WTC11 (cell line): ENCODE measurements around the gene ADGRA1. TPM values are rescaled to one million over a fixed set of nuclear protein-coding genes. Genes with fewer than 3 reads are reported as not detected.

ENCODE experiments used
- ATAC-seq: fragments of 200-7000 bp; cut with Tn5 transposase; 2 replicates; pipeline ENCODE4 v1.10.0; 2021; ENCODE audit warnings: mild to moderate bottlenecking, moderate library complexity
- CTCF ChIA-PET: fragments of 300-600 bp; sonication (Branson Sonifier 250); formaldehyde crosslinking; loops from one replicate; lab custom pipeline; 2021; ENCODE audit warnings: antibody characterized with exemption; lab: Charles Lee
- POLR2A ChIA-PET: fragments of 350-600 bp; sonication (Branson Sonifier 250); formaldehyde crosslinking; loops from one replicate; lab custom pipeline; 2021; ENCODE audit warnings: antibody characterized with exemption; lab: Charles Lee
- DNase-seq: peaks from one replicate; pipeline ENCODE4 v3.0.0; 2021; ENCODE audit warnings: low spot score
- H3K27ac Mint-ChIP-seq: 2 replicates; pipeline ENCODE4 v1.8.0; 2021; ENCODE audit warnings: mixed read lengths
- H3K27me3 Mint-ChIP-seq: 2 replicates; pipeline ENCODE4 v1.8.0; 2021; ENCODE audit warnings: low read depth, mild to moderate bottlenecking, moderate library complexity, mixed read lengths
- H3K36me3 Mint-ChIP-seq: 2 replicates; pipeline ENCODE4 v1.8.0; 2021; ENCODE audit warnings: mixed read lengths
- H3K4me1 Mint-ChIP-seq: 2 replicates; pipeline ENCODE4 v1.8.0; 2022; ENCODE audit warnings: mixed read lengths
- H3K4me3 Mint-ChIP-seq: 2 replicates; pipeline ENCODE4 v1.8.0; 2021; ENCODE audit warnings: mild to moderate bottlenecking, moderate library complexity, mixed read lengths
- H3K9me3 Mint-ChIP-seq: 2 replicates; pipeline ENCODE4 v1.8.0; 2021; ENCODE audit warnings: mixed read lengths
- ATF3 ChIP-seq: sonication (generic); formaldehyde crosslinking; conservative IDR thresholded peaks from 2 replicates; pipeline ENCODE4 v1.8.1; 2022; ENCODE audit warnings: mild to moderate bottlenecking, missing genetic modification reagents
- CREB1 ChIP-seq: sonication (generic); formaldehyde crosslinking; IDR thresholded peaks from 2 replicates; pipeline ENCODE4 v1.8.0; 2023; ENCODE audit warnings: mild to moderate bottlenecking, missing genetic modification reagents
- CREM ChIP-seq: sonication (generic); formaldehyde crosslinking; IDR thresholded peaks from 2 replicates; pipeline ENCODE4 v1.8.1; 2022; ENCODE audit warnings: mild to moderate bottlenecking, missing genetic modification reagents, moderate library complexity
- E2F1 ChIP-seq: sonication (generic); formaldehyde crosslinking; IDR thresholded peaks from 2 replicates; pipeline ENCODE4 v1.8.0; 2022; ENCODE audit warnings: mild to moderate bottlenecking, missing genetic modification reagents
- E2F5 ChIP-seq: sonication (generic); formaldehyde crosslinking; IDR thresholded peaks from 2 replicates; pipeline ENCODE4 v1.8.1; 2022; ENCODE audit warnings: mild to moderate bottlenecking, moderate library complexity, missing genetic modification reagents
- ETV6 ChIP-seq: sonication (generic); formaldehyde crosslinking; IDR thresholded peaks from 2 replicates; pipeline ENCODE4 v1.8.1; 2022; ENCODE audit warnings: mild to moderate bottlenecking, missing genetic modification reagents
- FOXJ3 ChIP-seq: sonication (generic); formaldehyde crosslinking; IDR thresholded peaks from 2 replicates; pipeline ENCODE4 v1.9.0; 2021; ENCODE audit warnings: missing genetic modification reagents, mild to moderate bottlenecking, borderline replicate concordance
- FOXK1 ChIP-seq: sonication (generic); formaldehyde crosslinking; IDR thresholded peaks from 2 replicates; pipeline ENCODE4 v1.8.0; 2022; ENCODE audit warnings: mild to moderate bottlenecking, moderate library complexity, missing genetic modification reagents
- NR1H2 ChIP-seq: sonication (generic); formaldehyde crosslinking; IDR thresholded peaks from 2 replicates; pipeline ENCODE4 v1.9.0; 2021; ENCODE audit warnings: mild to moderate bottlenecking, moderate library complexity, missing genetic modification reagents
- RELA ChIP-seq: sonication (generic); formaldehyde crosslinking; IDR thresholded peaks from 2 replicates; pipeline ENCODE4 v1.8.1; 2022; ENCODE audit warnings: missing genetic modification reagents, mild to moderate bottlenecking, borderline replicate concordance
- SMAD4 ChIP-seq: sonication (generic); formaldehyde crosslinking; IDR thresholded peaks from 2 replicates; pipeline ENCODE4 v1.8.0; 2022; ENCODE audit warnings: mild to moderate bottlenecking, missing genetic modification reagents
- SOX15 ChIP-seq: fragments of 250-450 bp; sonication (Bioruptor Pico); IDR thresholded peaks from 2 replicates; pipeline ENCODE4 v1.9.0; 2021; ENCODE audit warnings: mild to moderate bottlenecking
- SP1 ChIP-seq: sonication (generic); formaldehyde crosslinking; conservative IDR thresholded peaks from 2 replicates; pipeline ENCODE4 v1.8.1; 2022; ENCODE audit warnings: missing genetic modification reagents
- USF2 ChIP-seq: sonication (generic); formaldehyde crosslinking; IDR thresholded peaks from 2 replicates; pipeline ENCODE4 v1.8.1; 2023; ENCODE audit warnings: mild to moderate bottlenecking, missing genetic modification reagents, moderate library complexity
- ZBTB43 ChIP-seq: sonication (generic); formaldehyde crosslinking; IDR thresholded peaks from 2 replicates; pipeline ENCODE4 v1.8.1; 2023; ENCODE audit warnings: mild to moderate bottlenecking, missing genetic modification reagents
- ZNF121 ChIP-seq: sonication (generic); formaldehyde crosslinking; IDR thresholded peaks from 2 replicates; pipeline ENCODE4 v1.8.0; 2023; ENCODE audit warnings: missing genetic modification reagents
- ZNF138 ChIP-seq: sonication (generic); formaldehyde crosslinking; conservative IDR thresholded peaks from 2 replicates; pipeline ENCODE4 v1.8.1; 2022; ENCODE audit warnings: mild to moderate bottlenecking, moderate library complexity, missing genetic modification reagents
- ZNF532 ChIP-seq: fragments of 250-450 bp; sonication (Bioruptor Pico); IDR thresholded peaks from 2 replicates; pipeline ENCODE4 v1.9.0; 2021; ENCODE audit warnings: mild to moderate bottlenecking, borderline replicate concordance
- ZNF671 ChIP-seq: fragments of 250-450 bp; sonication (Bioruptor Pico); IDR thresholded peaks from 2 replicates; pipeline ENCODE4 v1.8.0; 2021; ENCODE audit warnings: mild to moderate bottlenecking
- total RNA-seq: library from RNA; stranded (reverse); gene quantifications from 3 replicates; pipeline ENCODE4 v1.2.3, GENCODE V29; 2021

The ADGRA1 gene
- total RNA-seq, 1 experiment from 2014 or later: 0.20 TPM

GRCh38 chr10:133048266-133048665 lies 39.5 kb upstream of the ADGRA1 start:
- ATAC-seq: no peak
- TF ChIP-seq SOX15 (CRISPR knock-in tag): no peak
- no peak for TF ChIP-seq ZBTB43 (CRISPR knock-in tag)
- TF ChIP-seq CREB1 (CRISPR knock-in tag): no peak
- TF ChIP-seq ZNF671 (CRISPR knock-in tag): no peak
- TF ChIP-seq ZNF121 (CRISPR knock-in tag): no peak
- TF ChIP-seq SMAD4 (CRISPR knock-in tag): no peak
- TF ChIP-seq ZNF532 (CRISPR knock-in tag): no peak
- no peak for TF ChIP-seq CREM (CRISPR knock-in tag)
- no peak for TF ChIP-seq E2F1
- Mint-ChIP-seq H3K27ac (no peak overlapping the region), H3K4me1 (peaks cover 7% of the 10 kb centered on the region), H3K4me3 (no peak overlapping the region), H3K9me3 (no peaks in the 10 kb centered on the region), H3K27me3 (no peaks in the 10 kb centered on the region; the same call in 1 of the 2 replicates), H3K36me3 (no peaks in the 10 kb centered on the region)
- CTCF ChIA-PET: interaction anchor here (1.4 kb wide), 1 partner anchor 110 kb away, joined by 3 read pairs; no protein-coding TSS in a partner anchor
- POLR2A ChIA-PET: no interaction called here
- no peak for DNase-seq

- no peak overlapping the region for H3K4me3 Mint-ChIP-seq
- TF ChIP-seq CREB1 (CRISPR knock-in tag) (no peak), E2F5 (CRISPR knock-in tag) (no peak), SP1 (CRISPR knock-in tag) (no peak), ATF3 (CRISPR knock-in tag) (no peak), RELA (no peak), ETV6 (CRISPR knock-in tag) (no peak), ZNF121 (CRISPR knock-in tag) (no peak), NR1H2 (CRISPR knock-in tag) (no peak), SMAD4 (CRISPR knock-in tag) (no peak), ZNF138 (no peak), FOXJ3 (no peak), USF2 (CRISPR knock-in tag) (no peak), FOXK1 (no peak)
- no peak overlapping the region for H3K27ac Mint-ChIP-seq
- no peak for DNase-seq
- CTCF ChIA-PET: no interaction called here
- no peaks in the 10 kb centered on the region for H3K36me3 Mint-ChIP-seq
- ATAC-seq: no peak
- no peaks in the 10 kb centered on the region for H3K9me3 Mint-ChIP-seq
- no peaks in the 10 kb centered on the region; the same call in 1 of the 2 replicates for H3K27me3 Mint-ChIP-seq
- POLR2A ChIA-PET: no interaction called here
- peaks cover 7% of the 10 kb centered on the region for H3K4me1 Mint-ChIP-seq
Observed at GRCh38 chr10:133048926-133049325, 38.8 kb upstream of the ADGRA1 start.
